T-cell (primary cell): ENCODE results near the gene MAPK11. TPM values are rescaled to one million over a fixed set of nuclear protein-coding genes. Genes with fewer than 3 reads are reported as not detected.
A peak's percentile ranks its signal among the peaks of the same experiment; 100 is the strongest.

ENCODE experiments used
- ATAC-seq, 4 experiments: fragments of 200-7000 bp in 3 of 4; fragments of 150-1000 bp in 1 of 4; cut with Tn5 transposase; replicated peaks in 1 of 4; 1 replicate in 3 of 4; 2 replicates in 1 of 4; pipeline ENCODE4 v1.10.0; 2021; ENCODE audit warnings: moderate library complexity in 3 of 4, mild to moderate bottlenecking in 2 of 4, moderate number of reproducible peaks in 1 of 4
- CTCF ChIA-PET, 2 donors: fragments of 300-600 bp; sonication (Branson Sonifier 250); formaldehyde crosslinking; loops; one replicate each; lab custom pipeline; 2022; ENCODE audit warnings: antibody characterized with exemption in 2 of 2; lab: Charles Lee
- POLR2A ChIA-PET, 2 donors: fragments of 300-600 bp; sonication (Branson Sonifier 250); formaldehyde crosslinking; loops; one replicate each; lab custom pipeline; 2022; ENCODE audit warnings: antibody characterized with exemption in 2 of 2; lab: Charles Lee
- DNase-seq, 35 experiments: peaks; one replicate each; pipeline versions ENCODE4 v3.0.0 to v3.0.0-alpha.2; 2013 to 2023
- H3K27ac ChIP-seq: one replicate; pipeline ENCODE4 v1.5.1; 2013; ENCODE audit warnings: low read length
- H3K27me3 ChIP-seq, 2 experiments: replicated peaks in 1 of 2; 1 replicate in 1 of 2; 2 replicates in 1 of 2; pipeline versions ENCODE4 v1.6.1 to v1.7.0; 2013; ENCODE audit warnings: low read length in 1 of 2, mixed read lengths in 1 of 2; ENCODE audit not compliant: control insufficient read depth in 2 of 2, insufficient read depth in 2 of 2; ENCODE audit errors: extremely low read depth in 1 of 2
- H3K36me3 ChIP-seq, 2 donors: 1 replicate in 1 of 2; 2 replicates in 1 of 2; pipeline versions ENCODE4 v1.6.1 to v1.7.0; 2013; ENCODE audit warnings: low read length in 1 of 2; ENCODE audit not compliant: control insufficient read depth in 2 of 2, insufficient read depth in 1 of 2; ENCODE audit errors: extremely low read depth in 1 of 2
- H3K4me1 ChIP-seq, 2 experiments: 1 replicate in 1 of 2; 2 replicates in 1 of 2; pipeline versions ENCODE4 v1.6.1 to v1.7.0; 2013; ENCODE audit warnings: low read length in 2 of 2, mixed read lengths in 1 of 2; ENCODE audit not compliant: insufficient read depth in 2 of 2, control insufficient read depth in 1 of 2; ENCODE audit errors: extremely low read depth in 1 of 2
- H3K4me3 ChIP-seq, 2 donors: 1 replicate in 1 of 2; 2 replicates in 1 of 2; pipeline versions ENCODE4 v1.5.1 to v1.7.0; 2013; ENCODE audit warnings: mild to moderate bottlenecking in 2 of 2, low read length in 1 of 2, moderate library complexity in 1 of 2; ENCODE audit not compliant: control insufficient read depth in 1 of 2; ENCODE audit errors: extremely low read depth in 1 of 2
- H3K9me3 ChIP-seq: 2 replicates; pipeline ENCODE4 v1.7.0; 2013
- H3K27ac Mint-ChIP-seq, 2 donors: one replicate each; pipeline ENCODE4 v1.8.0; 2020 to 2021; ENCODE audit warnings: mild to moderate bottlenecking in 2 of 2, mixed read lengths in 2 of 2
- H3K27me3 Mint-ChIP-seq, 2 donors: one replicate each; pipeline ENCODE4 v1.8.0; 2021 to 2022; ENCODE audit warnings: mixed read lengths in 2 of 2
- H3K36me3 Mint-ChIP-seq: one replicate; pipeline ENCODE4 v1.8.0; 2021; ENCODE audit warnings: mixed read lengths
- H3K4me1 Mint-ChIP-seq, 3 donors: one replicate each; pipeline ENCODE4 v1.8.0; 2020 to 2022; ENCODE audit warnings: mixed read lengths in 3 of 3, mild to moderate bottlenecking in 1 of 3
- H3K4me3 Mint-ChIP-seq, 3 donors: one replicate each; pipeline ENCODE4 v1.8.0; 2020 to 2022; ENCODE audit warnings: mild to moderate bottlenecking in 3 of 3, mixed read lengths in 3 of 3, moderate library complexity in 3 of 3
- H3K9me3 Mint-ChIP-seq, 3 donors: one replicate each; pipeline ENCODE4 v1.8.0; 2020 to 2022; ENCODE audit warnings: mixed read lengths in 3 of 3
- WGBS: methylation state at CpG from one replicate; pipeline ENCODE4 v1.1.5; 2013; ENCODE audit warnings: missing lambda C conversion rate; ENCODE audit not compliant: insufficient coverage; 5-methylcytosine and 5-hydroxymethylcytosine counted together
- total RNA-seq, 35 experiments: library from RNA in 6 of 35; stranded (reverse) in 6 of 35; fragments of 120-200 nt in 1 of 35; gene quantifications; one replicate each; pipeline versions ENCODE4 v1.2.1 to v1.2.4 and lab custom pipeline; 2013 to 2026

MAPK11 gene
- total RNA-seq, 5 donors from 2014 or later (not counting 1 experiment from before 2014, with no cell fraction given): 3.5 to 8.9 (median 5.6) TPM

DNA sequence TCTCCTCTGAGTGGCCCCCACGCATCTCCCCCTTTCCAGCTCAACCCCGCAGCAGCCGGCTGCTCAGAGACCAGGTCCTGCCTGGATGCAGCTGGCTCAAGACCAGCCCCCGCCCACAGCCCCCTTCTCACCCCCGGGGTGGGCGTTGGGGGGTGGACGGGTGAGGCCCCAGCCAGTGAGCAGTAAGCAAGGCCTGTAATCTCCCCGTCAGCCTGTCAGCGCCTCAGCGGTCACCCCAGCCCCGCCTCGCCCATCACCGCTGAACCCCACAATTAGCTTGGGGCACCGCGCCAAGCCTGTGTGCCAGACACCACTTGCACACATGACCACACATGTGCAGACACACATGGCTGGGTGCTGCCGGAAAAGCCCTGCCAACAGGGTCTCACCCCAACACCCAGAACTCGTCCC lies 31.4 kb upstream of the MAPK11 start:
- Histone ChIP-seq H3K27ac (no peak overlapping the region), H3K36me3 (no peaks in the 10 kb centered on the region), H3K27me3 (peaks cover 0 to 76% of the 10 kb centered on the region in 2 experiments), H3K4me1 (peaks cover 0 to 8% of the 10 kb centered on the region in 2 experiments), H3K9me3 (no peaks in the 10 kb centered on the region), H3K4me3 (no peak overlapping the region)
- peaks cover 14 to 32% of the 10 kb centered on the region in 2 donors for H3K27me3 Mint-ChIP-seq
- ATAC-seq (no peak), DNase-seq (no peak)
- POLR2A ChIA-PET: no interaction called here
- WGBS: 84% methylated on average over 16 of the region's 17 CpGs
- CTCF ChIA-PET: no interaction called here
- H3K4me3 Mint-ChIP-seq: no peak overlapping the region
- H3K4me1 Mint-ChIP-seq: peaks cover 0 to 8% (median 6%) of the 10 kb centered on the region in 3 donors
- H3K9me3 Mint-ChIP-seq: no peaks in the 10 kb centered on the region
- H3K36me3 Mint-ChIP-seq: no peaks in the 10 kb centered on the region
- no peak overlapping the region for H3K27ac Mint-ChIP-seq

DNA sequence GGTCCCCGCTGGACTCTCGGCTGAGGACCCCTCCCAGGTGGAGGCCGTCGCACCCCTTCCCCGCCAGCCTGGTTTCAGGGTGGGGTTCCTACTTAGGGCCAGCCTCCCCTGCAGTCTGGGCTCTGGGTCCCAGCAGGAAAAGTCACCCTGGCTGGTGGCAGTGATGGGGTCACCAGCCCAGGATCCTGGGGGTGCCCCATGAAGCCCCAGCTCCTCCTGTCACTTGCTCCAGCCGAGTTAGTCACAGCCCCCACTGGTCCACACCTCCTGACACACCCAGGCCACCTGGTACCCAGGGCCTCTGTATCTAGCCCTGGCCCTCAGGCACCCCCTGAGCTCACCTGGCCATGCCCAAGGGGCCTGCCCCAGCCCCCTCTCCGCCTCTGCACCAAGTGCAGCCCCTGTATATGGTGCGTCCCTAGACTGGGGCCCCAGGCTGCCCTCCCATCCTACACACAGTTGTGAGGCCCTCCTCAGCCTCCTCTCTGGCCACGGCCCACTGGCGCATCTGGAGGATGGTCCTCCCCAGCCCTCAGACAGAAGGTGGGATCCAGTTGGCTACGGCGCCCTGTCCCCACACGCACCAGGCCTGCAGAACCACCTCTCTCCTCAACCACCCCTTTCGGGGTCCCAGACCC lies 30.6 kb upstream of the MAPK11 start:
- H3K36me3 ChIP-seq: no peaks in the 10 kb centered on the region
- DNase-seq: no peak
- no peak overlapping the region for H3K4me3 ChIP-seq
- no peak overlapping the region for H3K27ac ChIP-seq
- Mint-ChIP-seq H3K27me3 (peaks cover 9 to 25% of the 10 kb centered on the region in 2 donors), H3K36me3 (no peaks in the 10 kb centered on the region), H3K27ac (no peak overlapping the region), H3K4me1 (peaks cover 0 to 2% (median 0%) of the 10 kb centered on the region in 3 donors), H3K4me3 (no peak overlapping the region), H3K9me3 (no peaks in the 10 kb centered on the region)
- 94% methylated on average over 13 of the region's 14 CpGs for WGBS
- no peaks in the 10 kb centered on the region for H3K4me1 ChIP-seq
- no peak for ATAC-seq
- H3K9me3 ChIP-seq: no peaks in the 10 kb centered on the region
- POLR2A ChIA-PET: no interaction called here
- CTCF ChIA-PET: interaction anchor here in 1 of 2 donors (0.5 kb wide), 1 partner anchor 192 kb away, joined by 3 read pairs; no protein-coding TSS in a partner anchor
- peaks cover 0 to 68% of the 10 kb centered on the region in 2 experiments for H3K27me3 ChIP-seq

DNA sequence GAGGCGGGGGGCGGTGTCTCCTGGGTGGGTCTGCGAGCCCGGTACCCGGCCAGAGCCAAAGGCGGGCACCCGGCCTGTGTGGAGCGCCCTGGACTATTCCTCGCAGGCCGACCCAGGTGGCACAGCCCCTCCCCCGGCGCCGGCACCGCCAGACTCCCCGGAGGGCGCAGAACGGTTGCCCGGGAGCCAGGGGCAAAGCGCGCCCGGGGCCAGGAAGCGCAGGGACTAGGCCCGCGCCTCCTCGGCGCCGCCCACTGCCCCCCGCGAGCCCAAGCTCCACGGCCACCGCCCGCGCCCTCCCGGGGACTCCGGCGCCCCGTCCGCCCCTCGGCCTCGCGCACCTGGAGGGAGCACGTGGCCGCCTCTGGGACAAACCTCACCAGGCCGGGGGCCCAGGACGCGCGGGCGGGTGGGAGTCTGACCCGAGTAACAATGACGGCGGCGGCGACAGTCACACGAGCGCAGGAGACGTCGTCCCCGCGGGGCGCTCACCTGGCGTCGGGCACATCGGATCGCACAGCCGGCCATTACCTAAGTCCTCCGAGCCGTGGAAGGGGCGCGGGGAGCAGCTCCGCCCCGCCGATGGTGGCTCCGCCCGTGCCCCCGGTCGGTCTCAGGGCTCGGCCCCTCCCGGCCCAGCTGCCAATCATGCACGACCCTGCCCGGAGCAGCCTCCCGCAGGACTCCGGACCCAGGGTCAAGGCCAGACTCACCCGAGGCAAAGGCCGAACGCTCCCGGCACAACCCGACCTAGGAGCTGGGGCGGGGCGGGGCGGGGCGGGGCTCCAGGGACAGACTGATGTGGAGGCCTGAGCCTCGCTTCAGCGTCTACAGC lies 29.8 kb upstream of the MAPK11 start:
- peaks cover 0 to 2% (median 0%) of the 10 kb centered on the region in 3 donors for H3K4me1 Mint-ChIP-seq
- H3K27me3 ChIP-seq: peaks cover 0 to 60% of the 10 kb centered on the region in 2 experiments
- peaks cover 9 to 23% of the 10 kb centered on the region in 2 donors for H3K27me3 Mint-ChIP-seq
- H3K36me3 ChIP-seq: no peaks in the 10 kb centered on the region
- POLR2A ChIA-PET: no interaction called here
- H3K4me3 Mint-ChIP-seq: no peak overlapping the region
- ATAC-seq (no peak), DNase-seq (no peak)
- H3K27ac ChIP-seq: no peak overlapping the region
- H3K4me1 ChIP-seq: no peaks in the 10 kb centered on the region
- WGBS: 74% methylated on average over 89 of the region's 93 CpGs
- CTCF ChIA-PET: no interaction called here
- H3K36me3 Mint-ChIP-seq: no peaks in the 10 kb centered on the region
- H3K27ac Mint-ChIP-seq: no peak overlapping the region
- H3K9me3 Mint-ChIP-seq: no peaks in the 10 kb centered on the region
- no peak overlapping the region for H3K4me3 ChIP-seq
- H3K9me3 ChIP-seq: no peaks in the 10 kb centered on the region

DNA sequence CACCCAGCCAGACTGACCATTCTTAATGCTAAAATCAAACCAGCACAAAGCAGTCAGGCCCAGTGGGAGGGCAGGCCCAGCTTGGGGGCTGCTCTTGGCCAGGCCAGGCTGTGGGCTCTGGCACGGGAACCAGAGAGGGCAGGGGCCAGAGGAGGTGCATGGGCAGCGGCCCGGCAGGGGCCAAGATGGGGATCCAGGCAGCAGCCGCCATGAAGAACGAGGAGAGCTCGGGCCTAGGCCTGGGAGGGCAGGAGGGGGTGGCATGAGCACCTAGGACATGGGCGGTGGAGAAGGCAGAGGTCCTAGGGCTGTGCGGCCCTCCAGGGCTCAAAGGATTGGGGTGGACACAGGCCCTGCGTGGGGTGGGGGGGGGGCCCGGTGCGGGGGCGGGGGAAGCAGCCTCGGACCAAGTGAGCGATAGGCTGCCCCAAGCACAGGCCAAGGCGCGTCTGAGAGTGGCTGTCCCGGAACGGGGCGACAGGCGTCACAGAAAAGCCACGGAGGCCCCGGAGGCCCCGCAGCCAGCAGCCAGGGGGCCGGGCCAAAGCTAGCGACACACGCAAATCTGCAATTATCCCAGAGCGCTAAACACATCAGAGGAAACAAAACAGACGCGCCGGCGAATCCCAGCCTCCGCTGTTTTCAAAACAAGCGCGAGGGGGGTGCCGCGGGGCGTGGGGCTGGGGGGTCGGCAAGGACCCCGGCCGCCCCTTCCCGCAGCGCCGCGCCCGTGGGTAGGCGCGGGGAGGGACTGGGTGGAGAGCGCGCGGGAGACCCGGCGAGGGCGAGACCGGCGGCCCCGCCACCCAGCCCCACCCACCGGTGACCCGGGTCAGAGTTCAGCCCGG lies 29.0 kb upstream of the MAPK11 start:
- WGBS: 57% methylated on average over 39 of the region's 59 CpGs
- peak overlapping the region in 1 of 3 donors; percentile 45 for H3K4me3 Mint-ChIP-seq
- ChIA-PET CTCF (no interaction called here), POLR2A (no interaction called here)
- peaks cover 9 to 24% of the 10 kb centered on the region in 2 donors for H3K27me3 Mint-ChIP-seq
- H3K27me3 ChIP-seq: peaks cover 0 to 59% of the 10 kb centered on the region in 2 experiments
- H3K9me3 Mint-ChIP-seq: no peaks in the 10 kb centered on the region
- H3K36me3 Mint-ChIP-seq: no peaks in the 10 kb centered on the region
- H3K27ac ChIP-seq: no peak overlapping the region
- no peaks in the 10 kb centered on the region for H3K9me3 ChIP-seq
- H3K36me3 ChIP-seq: no peaks in the 10 kb centered on the region
- H3K4me3 ChIP-seq: no peak overlapping the region
- ATAC-seq (no peak), DNase-seq (peak in 1 of 35 experiments; percentile 19)
- no peak overlapping the region for H3K27ac Mint-ChIP-seq
- peaks cover 0 to 3% of the 10 kb centered on the region in 2 experiments for H3K4me1 ChIP-seq
- H3K4me1 Mint-ChIP-seq: no peaks in the 10 kb centered on the region

DNA sequence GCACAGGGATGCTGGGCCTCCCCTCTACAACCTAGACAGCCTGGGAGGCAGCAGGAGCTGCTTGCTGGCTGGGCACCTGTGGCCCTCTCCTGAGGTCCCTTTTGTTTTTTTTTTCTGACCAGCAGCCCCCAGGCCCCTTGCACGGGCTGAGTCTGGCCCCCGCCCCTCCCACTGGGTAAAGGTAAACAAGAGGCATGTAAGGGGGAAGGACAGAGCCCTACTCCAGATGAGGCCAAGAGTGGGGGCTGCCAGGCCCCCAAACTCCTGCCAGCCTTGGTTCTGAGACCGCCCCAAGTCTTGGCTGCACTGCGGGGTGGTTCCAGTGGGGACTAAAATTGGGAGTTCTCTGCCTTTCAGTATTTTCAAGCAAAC lies 28.1 kb upstream of the MAPK11 start:
- Histone ChIP-seq H3K27ac (no peak overlapping the region), H3K4me3 (no peak overlapping the region), H3K36me3 (no peaks in the 10 kb centered on the region), H3K4me1 (peaks cover 0 to 8% of the 10 kb centered on the region in 2 experiments), H3K9me3 (no peaks in the 10 kb centered on the region), H3K27me3 (peaks cover 0 to 58% of the 10 kb centered on the region in 2 experiments)
- H3K9me3 Mint-ChIP-seq: no peaks in the 10 kb centered on the region
- DNase-seq (no peak), ATAC-seq (no peak)
- no peaks in the 10 kb centered on the region for H3K4me1 Mint-ChIP-seq
- no peaks in the 10 kb centered on the region for H3K36me3 Mint-ChIP-seq
- POLR2A ChIA-PET: no interaction called here
- 88% methylated on average over 4 of the region's 4 CpGs for WGBS
- CTCF ChIA-PET: no interaction called here
- H3K4me3 Mint-ChIP-seq: peak overlapping the region in 1 of 3 donors; percentile 45
- H3K27me3 Mint-ChIP-seq: peaks cover 9 to 22% of the 10 kb centered on the region in 2 donors
- no peak overlapping the region for H3K27ac Mint-ChIP-seq
